A673 (cell line): Measurements from ENCODE around the gene HNRNPF.

Experiments used
- CTCF ChIP-seq: fragments of 300-800, 200-600 bp; sonication (generic); conservative IDR thresholded peaks from 2 replicates; pipeline ENCODE4 v1.5.1; 2017; ENCODE audit warnings: low read depth, mild to moderate bottlenecking, antibody characterized with exemption, low read length, moderate library complexity, mixed read lengths
- EZH2 ChIP-seq: fragments of 200-600 bp; sonication (generic); IDR thresholded peaks from 2 replicates; pipeline ENCODE4 v1.6.1; 2017; ENCODE audit warnings: borderline replicate concordance, low read depth, mild to moderate bottlenecking, mixed read lengths, antibody characterized with exemption, low read length; ENCODE audit not compliant: poor library complexity, severe bottlenecking

GRCh38 chr10:43336641-43337318 is 72.2 kb downstream of the HNRNPF start:
- TF ChIP-seq CTCF (no peak), EZH2 (no peak)
